Parathyroid adenoma (tissue), 2 donors: ENCODE data around the gene SPAG17.

Experiments
- H2AFZ ChIP-seq: fragments of 300-600 bp; sonication (generic); one replicate; pipeline ENCODE4 v1.7.0; 2017; ENCODE audit warnings: antibody characterized with exemption, mild to moderate bottlenecking
- H3K27ac ChIP-seq: fragments of 300-600 bp; sonication (generic); one replicate; pipeline ENCODE4 v1.7.0; 2017
- H3K27me3 ChIP-seq: fragments of 300-600 bp; sonication (generic); one replicate; pipeline ENCODE4 v1.7.0; 2017; ENCODE audit warnings: low read length; ENCODE audit not compliant: control insufficient read depth, insufficient read depth
- H3K36me3 ChIP-seq: fragments of 300-600 bp; sonication (generic); one replicate; pipeline ENCODE4 v1.7.0; 2017; ENCODE audit warnings: low read length; ENCODE audit not compliant: control insufficient read depth, insufficient read depth
- H3K4me1 ChIP-seq: fragments of 300-600 bp; sonication (generic); one replicate; pipeline ENCODE4 v1.7.0; 2017; ENCODE audit warnings: control low read depth
- H3K4me2 ChIP-seq: fragments of 300-600 bp; sonication (generic); one replicate; pipeline ENCODE4 v1.7.0; 2017; ENCODE audit warnings: low read length
- H3K4me3 ChIP-seq: fragments of 300-600 bp; sonication (generic); one replicate; pipeline ENCODE4 v1.7.0; 2017; ENCODE audit warnings: low read depth, low read length
- H3K79me2 ChIP-seq: fragments of 300-600 bp; sonication (generic); one replicate; pipeline ENCODE4 v1.7.0; 2017; ENCODE audit warnings: control low read depth
- H3K9ac ChIP-seq: fragments of 300-600 bp; sonication (generic); one replicate; pipeline ENCODE4 v1.7.0; 2017; ENCODE audit warnings: mild to moderate bottlenecking
- H3K9me3 ChIP-seq: fragments of 300-600 bp; sonication (generic); one replicate; pipeline ENCODE4 v1.7.0; 2017; ENCODE audit warnings: low read length; ENCODE audit not compliant: control insufficient read depth
- TF ChIP-seq, protein P1 (sequence below): fragments of 300-600 bp; sonication (generic); IDR thresholded peaks from one replicate; pipeline ENCODE4 v1.7.0; 2017; ENCODE audit warnings: antibody characterized with exemption, mild to moderate bottlenecking
- donor health status: primary hyperparathyroidism.

SPAG17 gene

DNA sequence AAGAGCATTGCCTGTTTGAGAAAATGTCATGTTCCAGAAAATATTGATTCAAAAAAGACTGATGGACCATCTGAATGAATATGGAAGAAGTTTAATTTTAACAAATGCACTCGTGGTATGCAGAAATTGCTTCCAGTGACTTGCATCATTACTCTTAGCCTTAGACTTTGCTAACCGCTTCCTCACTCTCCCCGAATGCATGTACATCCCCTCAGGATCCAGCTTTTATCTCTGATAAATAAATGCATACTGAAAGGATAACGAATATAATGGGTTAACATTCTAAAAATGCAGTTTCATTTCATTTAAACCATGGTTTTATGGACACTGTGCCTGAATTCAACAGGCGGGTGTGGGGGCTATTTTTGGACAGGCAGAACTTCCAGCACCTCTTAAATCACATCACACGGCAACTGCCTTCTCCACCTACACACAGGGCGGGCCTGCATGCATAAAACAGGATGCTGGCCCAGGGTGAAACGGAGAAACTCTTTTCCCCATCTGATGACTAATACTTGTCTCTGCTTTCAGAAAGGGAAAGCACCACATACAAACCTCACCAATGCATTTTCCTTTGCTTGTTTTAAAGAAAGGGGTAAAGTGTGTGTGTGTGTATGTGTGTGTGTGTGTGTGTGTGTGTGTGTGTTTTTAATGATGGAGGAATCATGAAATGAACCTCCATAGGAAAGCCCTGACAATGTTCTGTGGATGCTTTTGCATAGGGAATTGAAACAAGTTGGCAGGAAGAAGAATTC is 48.7 kb downstream of the SPAG17 start:
- Histone ChIP-seq H3K27me3 (no peaks in the 10 kb centered on the region), H3K4me1 (no peaks in the 10 kb centered on the region), H3K36me3 (no peaks in the 10 kb centered on the region), H3K9ac (no peak overlapping the region), H3K9me3 (no peaks in the 10 kb centered on the region), H3K79me2 (no peaks in the 10 kb centered on the region), H3K27ac (no peak overlapping the region), H2AFZ (no peak overlapping the region), H3K4me2 (no peak overlapping the region), H3K4me3 (no peak overlapping the region)
- TF ChIP-seq, protein P1, sequence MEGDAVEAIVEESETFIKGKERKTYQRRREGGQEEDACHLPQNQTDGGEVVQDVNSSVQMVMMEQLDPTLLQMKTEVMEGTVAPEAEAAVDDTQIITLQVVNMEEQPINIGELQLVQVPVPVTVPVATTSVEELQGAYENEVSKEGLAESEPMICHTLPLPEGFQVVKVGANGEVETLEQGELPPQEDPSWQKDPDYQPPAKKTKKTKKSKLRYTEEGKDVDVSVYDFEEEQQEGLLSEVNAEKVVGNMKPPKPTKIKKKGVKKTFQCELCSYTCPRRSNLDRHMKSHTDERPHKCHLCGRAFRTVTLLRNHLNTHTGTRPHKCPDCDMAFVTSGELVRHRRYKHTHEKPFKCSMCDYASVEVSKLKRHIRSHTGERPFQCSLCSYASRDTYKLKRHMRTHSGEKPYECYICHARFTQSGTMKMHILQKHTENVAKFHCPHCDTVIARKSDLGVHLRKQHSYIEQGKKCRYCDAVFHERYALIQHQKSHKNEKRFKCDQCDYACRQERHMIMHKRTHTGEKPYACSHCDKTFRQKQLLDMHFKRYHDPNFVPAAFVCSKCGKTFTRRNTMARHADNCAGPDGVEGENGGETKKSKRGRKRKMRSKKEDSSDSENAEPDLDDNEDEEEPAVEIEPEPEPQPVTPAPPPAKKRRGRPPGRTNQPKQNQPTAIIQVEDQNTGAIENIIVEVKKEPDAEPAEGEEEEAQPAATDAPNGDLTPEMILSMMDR: no peak

- Histone ChIP-seq H3K36me3 (no peaks in the 10 kb centered on the region), H3K27ac (no peak overlapping the region), H3K4me2 (no peak overlapping the region), H3K9me3 (peaks cover 2% of the 10 kb centered on the region), H3K4me3 (no peak overlapping the region), H3K4me1 (no peaks in the 10 kb centered on the region), H3K9ac (no peak overlapping the region), H2AFZ (no peak overlapping the region), H3K27me3 (no peaks in the 10 kb centered on the region), H3K79me2 (no peaks in the 10 kb centered on the region)
- TF ChIP-seq, protein P1: no peak
Observed at GRCh38 chr1:118132000-118132399, 53.0 kb downstream of the SPAG17 start.

DNA sequence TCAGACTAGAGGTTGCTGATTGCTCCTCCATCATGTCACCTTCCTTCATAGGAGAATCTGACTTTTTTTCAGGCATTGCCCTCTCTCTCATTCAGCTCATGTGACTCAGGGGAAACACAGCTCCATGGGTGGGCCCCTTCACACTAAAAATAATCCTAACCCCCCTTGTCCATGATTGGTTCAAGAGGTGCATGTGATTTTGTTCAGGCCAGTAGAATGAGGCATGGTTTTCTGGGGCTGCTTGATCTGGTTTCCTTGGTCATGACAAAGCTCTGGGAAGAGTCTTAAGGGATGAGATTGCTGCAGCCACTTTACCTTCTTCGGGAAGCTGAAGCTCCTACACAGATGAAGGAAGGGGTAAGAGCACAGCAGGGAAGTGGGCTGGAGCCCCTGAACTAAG is 56.3 kb downstream of the SPAG17 start:
- Histone ChIP-seq H3K27ac (no peak overlapping the region), H3K9me3 (peaks cover 2% of the 10 kb centered on the region), H2AFZ (no peak overlapping the region), H3K4me3 (no peak overlapping the region), H3K4me1 (no peaks in the 10 kb centered on the region), H3K27me3 (no peaks in the 10 kb centered on the region), H3K79me2 (no peaks in the 10 kb centered on the region), H3K4me2 (no peak overlapping the region), H3K9ac (no peak overlapping the region), H3K36me3 (no peaks in the 10 kb centered on the region)
- TF ChIP-seq, protein P1: no peak

GRCh38 chr1:118124064-118124463 is 61.0 kb downstream of the SPAG17 start:
- H3K27me3 ChIP-seq: no peaks in the 10 kb centered on the region
- H2AFZ ChIP-seq: no peak overlapping the region
- H3K27ac ChIP-seq: no peak overlapping the region
- no peaks in the 10 kb centered on the region for H3K79me2 ChIP-seq
- H3K9ac ChIP-seq: no peak overlapping the region
- no peaks in the 10 kb centered on the region for H3K4me1 ChIP-seq
- H3K4me2 ChIP-seq: no peak overlapping the region
- no peaks in the 10 kb centered on the region for H3K36me3 ChIP-seq
- peaks cover 2% of the 10 kb centered on the region for H3K9me3 ChIP-seq
- TF ChIP-seq, protein P1: no peak
- H3K4me3 ChIP-seq: no peak overlapping the region
